HG03025 (cell line): ENCODE measurements around the gene CHN2.
"Not testable (repeated sequence)": the region's sequence is repeated elsewhere in the genome, so short reads cannot be mapped to it uniquely, and the experiment has no call there.

Experiments
- ATAC-seq: cut with Tn5 transposase; IDR thresholded peaks from one replicate; pipeline ENCODE4 v1.9.1; 2021; ENCODE audit warnings: mild to moderate bottlenecking, moderate library complexity; ENCODE audit not compliant: unreplicated experiment, low FRiP score

CHN2 gene

GRCh38 chr7:29511337-29511736 is 316.8 kb downstream of the CHN2 start:
- ATAC-seq = no peak

- ATAC-seq = no peak
Measured at GRCh38 chr7:29511851-29512250, 317.3 kb downstream of the CHN2 start.

- no peak for ATAC-seq
Measured at GRCh38 chr7:29516491-29516890, 321.9 kb downstream of the CHN2 start.

- no peak for ATAC-seq
Measured at GRCh38 chr7:29518616-29519015, 324.0 kb downstream of the CHN2 start.

GRCh38 chr7:29523728-29524127 is 329.2 kb downstream of the CHN2 start:
- ATAC-seq = no peak

- no peak for ATAC-seq
Measured at GRCh38 chr7:29527505-29528108, 333.0 kb downstream of the CHN2 start.

- ATAC-seq = not testable (repeated sequence)
Measured at GRCh38 chr7:29528526-29528925, 334.0 kb downstream of the CHN2 start.
